GM23338 (cell line): Measurements from ENCODE around the gene DNAJB6. TPM values are rescaled to one million over a fixed set of nuclear protein-coding genes. Genes with fewer than 3 reads are reported as not detected.

Experiments
- ATAC-seq: fragments of 200-7000 bp; cut with Tn5 transposase; 3 replicates; pipeline ENCODE4 v1.9.1; 2020
- DNase-seq: peaks from one replicate; pipeline ENCODE4 v3.0.0-alpha.2; 2015; ENCODE audit warnings: low spot score
- H2AFZ ChIP-seq: fragments of 200-600 bp; sonication (generic); 2 replicates; pipeline ENCODE4 v1.8.0; 2016; ENCODE audit warnings: antibody characterized with exemption, mild to moderate bottlenecking, moderate library complexity
- H3F3A ChIP-seq: fragments of 200-600 bp; sonication (generic); replicated peaks from 2 replicates; pipeline ENCODE4 v1.8.0; 2017; ENCODE audit warnings: antibody characterized with exemption, mixed run types, low read depth
- H3K27ac ChIP-seq: fragments of 200-600 bp; sonication (generic); 2 replicates; pipeline ENCODE4 v1.6.1; 2016; ENCODE audit warnings: low read depth
- H3K27me3 ChIP-seq: fragments of 200-600 bp; sonication (generic); 2 replicates; pipeline ENCODE4 v1.8.0; 2016; ENCODE audit warnings: mild to moderate bottlenecking, mixed run types, moderate library complexity; ENCODE audit not compliant: insufficient read depth
- H3K36me3 ChIP-seq: fragments of 200-600 bp; sonication (generic); 2 replicates; pipeline ENCODE4 v1.8.0; 2016; ENCODE audit warnings: mild to moderate bottlenecking; ENCODE audit not compliant: insufficient read depth
- H3K4me1 ChIP-seq: fragments of 200-600 bp; sonication (generic); 2 replicates; pipeline ENCODE4 v1.8.0; 2016; ENCODE audit warnings: mild to moderate bottlenecking, moderate library complexity; ENCODE audit not compliant: insufficient read depth
- H3K4me2 ChIP-seq: fragments of 200-600 bp; sonication (generic); 2 replicates; pipeline ENCODE4 v1.7.1; 2017; ENCODE audit warnings: mixed run types
- H3K4me3 ChIP-seq: fragments of 200-600 bp; sonication (generic); 2 replicates; pipeline ENCODE4 v1.6.1; 2016; ENCODE audit warnings: mixed run types
- H3K79me2 ChIP-seq: fragments of 200-600 bp; sonication (generic); replicated peaks from 2 replicates; pipeline ENCODE4 v1.8.0; 2017; ENCODE audit warnings: mild to moderate bottlenecking; ENCODE audit not compliant: insufficient read depth
- H3K9me2 ChIP-seq: fragments of 200-600 bp; sonication (generic); 2 replicates; pipeline ENCODE4 v1.8.0; 2017; ENCODE audit not compliant: insufficient read depth
- H4K20me1 ChIP-seq: fragments of 200-600 bp; sonication (generic); replicated peaks from 2 replicates; pipeline ENCODE4 v1.8.0; 2017; ENCODE audit warnings: mild to moderate bottlenecking; ENCODE audit not compliant: insufficient read depth
- H3K27ac Mint-ChIP-seq: 2 replicates; pipeline ENCODE4 v1.8.0; 2020; ENCODE audit warnings: inconsistent platforms, mild to moderate bottlenecking, moderate library complexity, mixed read lengths
- H3K27me3 Mint-ChIP-seq: 3 replicates; pipeline ENCODE4 v1.8.0; 2022; ENCODE audit warnings: low read depth, mild to moderate bottlenecking, moderate library complexity, mixed read lengths, inconsistent platforms; ENCODE audit not compliant: insufficient read depth, poor library complexity
- H3K36me3 Mint-ChIP-seq: 3 replicates; pipeline ENCODE4 v1.8.0; 2021; ENCODE audit warnings: low read depth, mild to moderate bottlenecking, inconsistent platforms, moderate library complexity, mixed read lengths
- H3K4me1 Mint-ChIP-seq: 3 replicates; pipeline ENCODE4 v1.8.0; 2020; ENCODE audit warnings: mild to moderate bottlenecking, inconsistent platforms, mixed read lengths
- H3K4me3 Mint-ChIP-seq: 3 replicates; pipeline ENCODE4 v1.8.0; 2021; ENCODE audit warnings: moderate library complexity, mild to moderate bottlenecking, inconsistent platforms, mixed read lengths
- H3K9me3 Mint-ChIP-seq: 3 replicates; pipeline ENCODE4 v1.8.0; 2020; ENCODE audit warnings: moderate library complexity, mild to moderate bottlenecking, inconsistent platforms, mixed read lengths
- CREB1 ChIP-seq: fragments of 250-450 bp; sonication (Bioruptor Pico); IDR thresholded peaks from 2 replicates; pipeline ENCODE4 v1.5.0; 2020; ENCODE audit warnings: low read depth, mild to moderate bottlenecking, moderate library complexity
- CTCF ChIP-seq, 2 experiments: fragments of 200-600 bp in 1 of 2; sonication (generic) in 1 of 2; conservative IDR thresholded peaks; 2 replicates each; pipeline versions ENCODE4 v1.5.1 to v1.6.1; 2016 to 2017; ENCODE audit warnings: antibody characterized with exemption in 2 of 2, low read depth in 2 of 2, mild to moderate bottlenecking in 2 of 2, moderate library complexity in 1 of 2
- ETS1 ChIP-seq: IDR thresholded peaks from 2 replicates; pipeline ENCODE4 v1.6.1; 2016; ENCODE audit warnings: antibody characterized with exemption
- EZH2 ChIP-seq: fragments of 200-600 bp; sonication (generic); IDR thresholded peaks from one replicate; pipeline ENCODE4 v1.8.0; 2017; ENCODE audit warnings: antibody characterized with exemption, mild to moderate bottlenecking, low read depth; ENCODE audit not compliant: unreplicated experiment
- EZH2phosphoT487 ChIP-seq: fragments of 200-600 bp; sonication (generic); IDR thresholded peaks from one replicate; pipeline ENCODE4 v1.8.1; 2018; ENCODE audit warnings: antibody characterized with exemption; ENCODE audit not compliant: unreplicated experiment
- JUNB ChIP-seq: IDR thresholded peaks from one replicate; pipeline ENCODE4 v1.6.1; 2016; ENCODE audit warnings: antibody characterized with exemption; ENCODE audit not compliant: unreplicated experiment
- NANOG ChIP-seq: IDR thresholded peaks from 2 replicates; pipeline ENCODE4 v1.6.1; 2016; ENCODE audit warnings: antibody characterized with exemption, borderline replicate concordance
- POLR2AphosphoS5 ChIP-seq: IDR thresholded peaks from 2 replicates; pipeline ENCODE4 v1.6.1; 2016; ENCODE audit warnings: antibody characterized with exemption, low read depth
- REST ChIP-seq: IDR thresholded peaks from one replicate; pipeline ENCODE4 v1.6.1; 2018; ENCODE audit warnings: antibody characterized with exemption; ENCODE audit not compliant: unreplicated experiment
- STAT1 ChIP-seq: IDR thresholded peaks from one replicate; pipeline ENCODE4 v1.6.1; 2016; ENCODE audit warnings: antibody characterized with exemption; ENCODE audit not compliant: unreplicated experiment
- ZNF114 ChIP-seq: fragments of 250-450 bp; sonication (Bioruptor Pico); IDR thresholded peaks from 2 replicates; pipeline ENCODE4 v1.5.0; 2020; ENCODE audit warnings: mild to moderate bottlenecking, moderate library complexity
- ZNF331 ChIP-seq: fragments of 250-450 bp; sonication (Bioruptor Pico); IDR thresholded peaks from 2 replicates; pipeline ENCODE4 v1.5.0; 2020; ENCODE audit warnings: low read depth, mild to moderate bottlenecking, moderate library complexity
- ZNF462 ChIP-seq: fragments of 250-450 bp; sonication (Bioruptor Pico); IDR thresholded peaks from 2 replicates; pipeline ENCODE4 v1.5.0; 2020; ENCODE audit warnings: mild to moderate bottlenecking, moderate library complexity
- polyA plus RNA-seq: library from polyadenylated mRNA; unstranded; fragments of >200 nt; fragmentation: Nextera tagmentation; extraction: Ambion mirVana; gene quantifications from 2 replicates; pipeline ENCODE4 v1.2.1, GENCODE V29; 2016
- total RNA-seq: library from RNA; depleted of rRNA; stranded (reverse); fragments of >200 nt; shearing (Covaris generic); gene quantifications from 2 replicates; pipeline ENCODE4 v1.2.3, GENCODE V29; 2014

Gene DNAJB6
- total and polyA plus RNA-seq, 2 experiments from 2014 or later: 308 to 322 TPM

- no peaks in the 10 kb centered on the region for H4K20me1 ChIP-seq
- no peaks in the 10 kb centered on the region; the same call in 2 of the 3 replicates for H3K4me1 Mint-ChIP-seq
- DNase-seq (no peak), ATAC-seq (no peak)
- H3K27ac ChIP-seq: no peak overlapping the region
- no peak overlapping the region for H3K4me3 Mint-ChIP-seq
- H3K9me2 ChIP-seq: no peaks in the 10 kb centered on the region
- no peaks in the 10 kb centered on the region for H3K27me3 ChIP-seq
- H3K4me3 ChIP-seq: no peak overlapping the region
- H3K27ac Mint-ChIP-seq: no peak overlapping the region
- H3K9me3 Mint-ChIP-seq: peaks cover 81% of the 10 kb centered on the region
- no peaks in the 10 kb centered on the region for H3K79me2 ChIP-seq
- H3K4me2 ChIP-seq: no peak overlapping the region
- H3K36me3 Mint-ChIP-seq: peaks cover 28% of the 10 kb centered on the region
- no peak overlapping the region for H2AFZ ChIP-seq
- TF ChIP-seq ETS1 (no peak), POLR2AphosphoS5 (no peak), CTCF (conservative IDR thresholded peaks at IDR 0.05; ENCODE audit: low read depth in 2 of 2) (no peak), NANOG (no peak), EZH2 (no peak), REST (no peak), ZNF331 (CRISPR knock-in tag) (no peak), ZNF462 (CRISPR knock-in tag) (no peak), STAT1 (no peak), JUNB (no peak), EZH2phosphoT487 (no peak), CREB1 (CRISPR knock-in tag) (no peak), ZNF114 (no peak)
- H3F3A ChIP-seq: no peaks in the 10 kb centered on the region
- H3K4me1 ChIP-seq: no peaks in the 10 kb centered on the region
- H3K36me3 ChIP-seq: no peaks in the 10 kb centered on the region
- H3K27me3 Mint-ChIP-seq: peaks cover 17% of the 10 kb centered on the region
Measured at GRCh38 chr7:157442993-157443831, 106.4 kb downstream of the DNAJB6 start.
